Esophagus (tissue), 2 donors: ENCODE measurements around the gene KANTR. TPM values are rescaled to one million over a fixed set of nuclear protein-coding genes. Genes with fewer than 3 reads are reported as not detected.

ENCODE experiments used
- H3K27ac ChIP-seq, 2 donors: one replicate each; pipeline ENCODE4 v1.5.1; 2013; ENCODE audit warnings: low read depth in 2 of 2, mild to moderate bottlenecking in 2 of 2, inconsistent platforms in 1 of 2, low read length in 1 of 2, moderate library complexity in 1 of 2
- H3K27me3 ChIP-seq, 2 donors: one replicate each; pipeline ENCODE4 v1.6.1; 2013; ENCODE audit warnings: low read length in 2 of 2, control low read depth in 1 of 2, mild to moderate bottlenecking in 1 of 2; ENCODE audit not compliant: insufficient read depth in 2 of 2, control insufficient read depth in 1 of 2
- H3K36me3 ChIP-seq, 2 donors: one replicate each; pipeline ENCODE4 v1.6.1; 2013; ENCODE audit warnings: low read length in 1 of 2; ENCODE audit not compliant: control insufficient read depth in 2 of 2, insufficient read depth in 2 of 2
- H3K4me1 ChIP-seq, 2 donors: one replicate each; pipeline ENCODE4 v1.6.1; 2013; ENCODE audit warnings: low read length in 1 of 2; ENCODE audit not compliant: control insufficient read depth in 2 of 2, insufficient read depth in 2 of 2
- H3K4me3 ChIP-seq, 2 donors: one replicate each; pipeline ENCODE4 v1.5.1; 2013; ENCODE audit warnings: low read length in 2 of 2, mild to moderate bottlenecking in 2 of 2, low read depth in 1 of 2, moderate library complexity in 1 of 2
- H3K9me3 ChIP-seq, 2 donors: one replicate each; pipeline ENCODE4 v1.6.1; 2013; ENCODE audit warnings: mild to moderate bottlenecking in 2 of 2, low read depth in 1 of 2, low read length in 1 of 2, moderate library complexity in 1 of 2; ENCODE audit not compliant: control insufficient read depth in 2 of 2, insufficient read depth in 1 of 2
- WGBS, 2 donors: extraction: QIAGEN DNeasy Blood & Tissue Kit; methylation state at CpG; one replicate each; pipeline ENCODE4 v1.1.7; 2013; 5-methylcytosine and 5-hydroxymethylcytosine counted together
- polyA plus RNA-seq, 2 donors: library from polyadenylated mRNA; stranded (reverse); fragments of 200-250 nt; gene quantifications; one replicate each; pipeline ENCODE4 v1.2.3, GENCODE V29; 2013
- donor health status: healthy with polysubstance abuse.
- donor health status: Bipolar disorder and iron deficiency.

KANTR gene
- polyA plus RNA-seq, 2 donors: 2.4 to 9.9 TPM

GRCh38 chrX:53071064-53071463, 22.9 kb upstream of the KANTR start:
- WGBS, 2 donors: 76 to 77% methylated on average over 10 of the region's 10 CpGs
- H3K9me3 ChIP-seq: no peaks in the 10 kb centered on the region
- no peak overlapping the region for H3K4me3 ChIP-seq
- H3K27me3 ChIP-seq: no peaks in the 10 kb centered on the region
- no peaks in the 10 kb centered on the region for H3K4me1 ChIP-seq
- no peaks in the 10 kb centered on the region for H3K36me3 ChIP-seq
- no peak overlapping the region for H3K27ac ChIP-seq

DNA sequence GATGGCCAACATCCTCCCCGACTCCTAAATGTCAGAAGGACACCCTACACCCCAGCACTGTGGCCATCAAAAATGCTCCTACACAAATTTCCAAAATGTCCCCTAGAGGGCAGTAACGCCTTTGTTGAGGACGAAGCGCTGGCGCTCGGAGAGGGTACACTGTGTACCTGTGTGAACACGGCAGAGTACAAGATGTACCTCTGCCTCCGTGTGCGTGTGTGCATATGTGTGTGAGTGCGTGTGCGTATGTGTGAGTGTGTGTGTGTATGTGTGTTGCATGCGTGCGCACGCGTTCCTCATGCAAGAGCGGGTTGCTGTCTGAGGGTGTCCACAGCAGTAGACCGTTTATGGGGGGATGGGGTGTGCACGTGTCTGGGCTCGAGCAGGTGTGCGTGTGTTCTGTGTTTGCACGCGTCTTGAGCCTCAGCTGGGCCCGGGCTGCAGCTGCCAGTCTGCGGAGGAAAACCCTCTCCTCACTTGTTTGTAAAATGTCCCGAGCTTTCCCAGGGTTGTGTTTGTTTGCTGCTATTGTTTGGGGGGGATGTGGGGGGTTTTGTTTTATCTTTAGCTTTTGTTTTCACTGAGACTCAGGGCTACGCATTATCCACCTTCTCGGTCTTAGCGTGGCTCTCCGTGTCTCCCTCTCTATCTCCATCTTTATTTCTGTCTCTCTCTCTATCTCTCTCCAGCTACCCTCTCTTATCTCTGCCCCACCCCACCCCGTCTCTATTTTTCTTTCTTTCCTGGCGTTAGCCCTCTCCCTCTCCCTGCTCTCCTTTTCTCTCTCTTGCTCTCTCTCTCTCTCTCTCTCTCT, 22.1 kb upstream of the KANTR start:
- 2 to 8% methylated on average over 31 of the region's 31 CpGs for WGBS, 2 donors
- Histone ChIP-seq H3K27me3 (no peaks in the 10 kb centered on the region), H3K36me3 (no peaks in the 10 kb centered on the region), H3K27ac (peak overlapping the region; percentile 40 to 41), H3K9me3 (no peaks in the 10 kb centered on the region), H3K4me1 (no peaks in the 10 kb centered on the region), H3K4me3 (peak overlapping the region; percentile 14 to 48)

DNA sequence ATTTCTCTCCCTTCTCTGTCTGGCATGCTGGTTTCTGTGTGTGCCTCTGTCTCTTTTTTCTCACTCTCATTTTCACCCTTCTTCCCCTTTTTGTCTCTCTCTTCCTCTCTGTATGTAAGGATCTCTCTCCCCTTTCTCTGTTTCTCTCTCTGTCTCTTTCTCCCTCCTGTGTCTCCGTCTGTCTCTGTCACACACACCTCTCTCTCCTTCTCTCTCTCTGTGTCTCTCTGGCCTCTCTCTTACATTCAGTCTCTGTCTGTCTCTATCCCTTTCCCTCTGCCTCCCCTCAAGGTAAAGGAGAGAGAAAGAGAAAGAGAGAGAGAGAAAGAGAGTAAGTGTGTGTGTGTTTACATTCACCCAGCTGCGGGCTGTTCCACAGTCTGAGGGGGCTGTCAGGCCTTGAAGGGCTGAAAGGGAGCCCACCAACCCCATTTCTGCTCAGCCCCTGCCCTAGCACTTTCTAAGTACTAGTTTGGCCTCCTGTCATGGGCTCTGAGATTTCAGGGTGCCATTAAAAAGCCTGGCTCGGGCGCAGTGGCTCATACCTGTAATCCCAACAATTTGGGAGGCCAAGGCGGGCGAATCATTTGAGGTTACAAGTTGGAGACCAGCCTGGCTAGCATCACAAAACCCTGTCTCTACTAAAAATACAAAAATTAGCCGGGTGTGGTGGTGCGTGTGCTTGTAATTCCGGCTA, 21.4 kb upstream of the KANTR start:
- peak overlapping the region; percentile 41 to 50 for H3K27ac ChIP-seq
- no peaks in the 10 kb centered on the region for H3K4me1 ChIP-seq

DNA sequence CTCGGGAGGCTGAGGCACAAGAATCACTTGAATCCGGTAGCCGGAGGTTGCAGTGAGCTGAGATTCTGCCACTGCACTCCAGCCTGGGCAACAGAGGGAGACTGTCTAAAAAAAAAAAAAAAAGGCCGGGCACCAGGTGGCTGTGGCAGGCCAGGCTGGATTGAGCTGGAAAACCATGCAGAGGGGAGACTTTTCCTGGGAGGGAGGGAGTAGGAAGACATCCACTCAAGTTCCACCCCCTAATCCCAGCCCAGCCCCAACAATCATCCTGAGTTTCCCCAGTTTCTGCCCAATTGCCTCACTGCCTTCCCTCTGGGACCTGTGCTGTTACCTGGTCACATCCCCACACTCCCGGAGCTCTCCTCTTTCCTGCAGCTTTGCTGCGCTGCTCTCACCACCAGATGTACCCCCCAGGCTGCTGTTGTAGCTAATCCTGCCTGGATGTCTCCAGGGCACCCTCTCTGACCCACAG, 20.8 kb upstream of the KANTR start:
- H3K27ac ChIP-seq: peak overlapping the region; percentile 1 to 41
- no peaks in the 10 kb centered on the region for H3K36me3 ChIP-seq
- WGBS, 2 donors: 53 to 84% methylated on average over 5 to 6 of the region's 6 CpGs
- no peaks in the 10 kb centered on the region for H3K9me3 ChIP-seq
- no peaks in the 10 kb centered on the region for H3K4me1 ChIP-seq
- H3K4me3 ChIP-seq: no peak overlapping the region
- no peaks in the 10 kb centered on the region for H3K27me3 ChIP-seq

More for the DNA sequence above, 21.4 kb upstream of the KANTR start:
- 58 to 64% methylated on average over 9 of the region's 9 CpGs for WGBS, 2 donors
- H3K36me3 ChIP-seq: no peaks in the 10 kb centered on the region
- no peak overlapping the region for H3K4me3 ChIP-seq
- H3K9me3 ChIP-seq: no peaks in the 10 kb centered on the region
- no peaks in the 10 kb centered on the region for H3K27me3 ChIP-seq

- WGBS, 2 donors: 78 to 85% methylated on average over 7 of the region's 7 CpGs
- Histone ChIP-seq H3K27me3 (no peaks in the 10 kb centered on the region), H3K4me1 (no peaks in the 10 kb centered on the region), H3K36me3 (no peaks in the 10 kb centered on the region), H3K27ac (no peak overlapping the region), H3K4me3 (no peak overlapping the region), H3K9me3 (no peaks in the 10 kb centered on the region)
These were observed 18.9 kb upstream of the KANTR start for GRCh38 chrX:53075011-53075410.

DNA sequence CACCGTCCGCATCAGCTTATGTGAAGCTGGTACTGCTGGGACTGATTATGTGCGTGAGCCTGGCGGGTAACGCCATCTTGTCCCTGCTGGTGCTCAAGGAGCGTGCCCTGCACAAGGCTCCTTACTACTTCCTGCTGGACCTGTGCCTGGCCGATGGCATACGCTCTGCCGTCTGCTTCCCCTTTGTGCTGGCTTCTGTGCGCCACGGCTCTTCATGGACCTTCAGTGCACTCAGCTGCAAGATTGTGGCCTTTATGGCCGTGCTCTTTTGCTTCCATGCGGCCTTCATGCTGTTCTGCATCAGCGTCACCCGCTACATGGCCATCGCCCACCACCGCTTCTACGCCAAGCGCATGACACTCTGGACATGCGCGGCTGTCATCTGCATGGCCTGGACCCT, 17.3 kb upstream of the KANTR start:
- WGBS, 2 donors: 96 to 97% methylated on average over 20 to 21 of the region's 21 CpGs
- Histone ChIP-seq H3K27ac (no peak overlapping the region), H3K4me1 (no peaks in the 10 kb centered on the region), H3K9me3 (no peaks in the 10 kb centered on the region), H3K36me3 (no peaks in the 10 kb centered on the region), H3K27me3 (no peaks in the 10 kb centered on the region), H3K4me3 (no peak overlapping the region)

DNA sequence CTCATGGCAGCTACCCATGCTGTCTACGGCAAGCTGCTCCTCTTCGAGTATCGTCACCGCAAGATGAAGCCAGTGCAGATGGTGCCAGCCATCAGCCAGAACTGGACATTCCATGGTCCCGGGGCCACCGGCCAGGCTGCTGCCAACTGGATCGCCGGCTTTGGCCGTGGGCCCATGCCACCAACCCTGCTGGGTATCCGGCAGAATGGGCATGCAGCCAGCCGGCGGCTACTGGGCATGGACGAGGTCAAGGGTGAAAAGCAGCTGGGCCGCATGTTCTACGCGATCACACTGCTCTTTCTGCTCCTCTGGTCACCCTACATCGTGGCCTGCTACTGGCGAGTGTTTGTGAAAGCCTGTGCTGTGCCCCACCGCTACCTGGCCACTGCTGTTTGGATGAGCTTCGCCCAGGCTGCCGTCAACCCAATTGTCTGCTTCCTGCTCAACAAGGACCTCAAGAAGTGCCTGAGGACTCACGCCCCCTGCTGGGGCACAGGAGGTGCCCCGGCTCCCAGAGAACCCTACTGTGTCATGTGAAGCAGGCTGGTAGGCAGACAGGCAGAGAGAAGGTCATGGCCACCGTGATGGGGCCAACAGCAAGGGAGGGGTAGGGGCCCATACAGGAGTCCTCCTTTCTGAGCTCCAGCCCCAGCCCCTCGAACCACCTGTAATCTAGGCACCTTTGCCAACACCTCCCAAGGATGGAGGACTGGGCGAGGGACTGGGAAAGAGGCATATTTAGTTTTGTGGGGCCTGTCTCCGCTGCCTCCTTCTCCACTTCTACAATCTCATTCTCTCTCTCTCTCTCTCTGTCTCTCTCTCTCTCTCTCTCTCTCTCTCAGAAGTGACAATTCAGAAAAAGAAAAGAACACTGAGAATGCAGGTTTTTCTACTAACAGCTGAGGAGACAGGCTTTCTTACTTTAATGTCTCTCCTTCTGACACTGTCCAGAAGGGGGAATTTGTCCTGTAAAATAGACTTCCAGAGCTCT, 16.4 kb upstream of the KANTR start:
- Histone ChIP-seq H3K4me3 (no peak overlapping the region), H3K27me3 (no peaks in the 10 kb centered on the region), H3K36me3 (no peaks in the 10 kb centered on the region), H3K4me1 (no peaks in the 10 kb centered on the region), H3K9me3 (no peaks in the 10 kb centered on the region), H3K27ac (no peak overlapping the region)
- 91 to 95% methylated on average over 27 of the region's 27 CpGs for WGBS, 2 donors

DNA sequence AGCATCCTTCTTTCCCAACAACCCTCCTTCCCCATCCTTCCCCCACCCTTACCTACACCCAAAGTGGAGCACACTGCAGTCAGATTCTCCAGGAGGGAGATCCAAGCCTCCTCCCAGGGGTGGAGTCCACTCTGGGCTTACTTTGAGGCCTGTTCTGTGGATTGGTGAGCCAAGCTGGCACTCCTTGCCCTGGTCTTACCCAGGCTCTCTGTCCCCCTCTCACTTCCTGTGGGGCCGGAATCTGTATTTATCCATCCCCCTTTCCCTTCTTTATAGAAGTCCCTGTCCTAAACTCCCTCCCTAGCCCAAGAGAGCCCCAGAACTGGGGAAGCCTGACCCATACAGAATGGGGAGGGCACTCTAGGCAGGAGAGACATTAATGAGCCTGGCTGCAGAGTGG, 15.0 kb upstream of the KANTR start:
- 91 to 94% methylated on average over 1 of the region's 1 CpG for WGBS, 2 donors
- H3K27me3 ChIP-seq: no peaks in the 10 kb centered on the region
- H3K36me3 ChIP-seq: no peaks in the 10 kb centered on the region
- H3K27ac ChIP-seq: no peak overlapping the region
- H3K4me1 ChIP-seq: no peaks in the 10 kb centered on the region
- H3K9me3 ChIP-seq: no peaks in the 10 kb centered on the region
- no peak overlapping the region for H3K4me3 ChIP-seq
